ENCODE measurements around the gene ZSCAN20.

GRCh38 chr1:33434363-33434750, 38.1 kb upstream of the ZSCAN20 start:
- TF ChIP-seq EZH2phosphoT487 (IDR thresholded peaks at IDR 0.05; ENCODE audit: borderline replicate concordance, low read depth, low read length) (no peak), CTCF (conservative IDR thresholded peaks at IDR 0.05; ENCODE audit: low read length) (no peak)

Measured in OCI-LY7 (cell line).